ENCODE measurements around the gene AREL1. TPM values are rescaled to one million over a fixed set of nuclear protein-coding genes. Genes with fewer than 3 reads are reported as not detected.

AREL1 gene
- total RNA-seq, 1 experiment from 2014 or later, result 45.9 TPM

DNA sequence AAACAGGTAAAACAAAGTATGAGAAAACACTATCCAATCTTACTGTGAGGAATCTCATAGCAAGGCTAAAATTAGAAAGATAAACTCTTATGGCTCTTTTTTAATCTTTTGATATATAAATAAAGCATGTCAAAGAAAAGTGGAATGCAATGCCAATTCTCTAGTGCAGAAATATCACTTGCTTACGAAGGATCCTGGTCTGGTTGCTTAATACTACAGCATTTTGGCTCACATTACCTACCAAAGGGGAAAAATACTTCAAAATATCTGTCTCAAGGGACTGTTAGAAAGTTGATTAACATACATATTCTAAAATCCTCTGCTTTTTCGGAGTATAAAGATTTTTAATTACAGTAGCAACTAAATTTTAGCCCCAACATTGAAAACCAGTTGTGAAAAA lies 21.4 kb downstream of the AREL1 start:
- CTCF ChIA-PET, result no interaction called here
- H3K36me3 ChIP-seq (ENCODE audit: control insufficient read depth in 1 of 2, insufficient read depth in 2 of 2, low read length in 2 of 2), result peaks cover 13 to 15% of the 10 kb centered on the region in 2 experiments

DNA sequence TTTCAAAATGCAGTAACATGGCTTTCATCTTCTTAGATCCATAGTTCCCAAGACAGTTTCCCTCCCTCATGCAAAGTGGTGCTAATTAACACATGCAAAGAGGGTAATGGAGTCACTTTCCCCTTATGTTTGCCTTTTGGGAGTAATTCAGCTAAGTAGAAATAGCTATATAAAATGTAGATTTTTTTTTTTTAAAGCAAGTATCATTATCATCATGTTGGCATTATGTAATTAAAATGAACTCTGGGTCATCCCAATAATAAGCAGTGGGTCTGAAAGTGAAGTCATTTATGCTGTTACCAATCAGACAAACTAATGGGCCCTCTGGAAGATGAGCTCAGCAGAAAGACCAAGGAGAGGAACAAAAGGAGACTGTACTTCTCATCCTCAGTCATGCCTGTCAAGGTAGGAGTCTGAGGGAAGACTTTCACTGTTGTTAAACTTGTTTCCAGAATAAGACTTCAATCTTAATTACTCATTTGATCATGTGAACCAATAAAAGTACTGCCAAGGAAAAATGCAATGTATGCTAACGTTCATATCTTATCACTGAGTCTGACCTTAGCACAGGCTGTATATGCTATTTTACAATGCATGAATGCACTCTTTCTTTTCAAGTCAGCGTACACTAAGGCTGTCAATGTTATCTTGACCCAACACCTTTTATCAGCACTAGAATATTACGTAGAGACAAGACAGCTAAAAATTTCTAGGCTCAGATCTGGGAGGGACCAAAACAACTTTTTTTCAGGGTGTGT lies 26.8 kb downstream of the AREL1 start:
- BruUV-seq (replicated peaks), result no TSS peak
- POLR2A ChIA-PET, result no interaction called here

More for the DNA sequence above, 21.4 kb downstream of the AREL1 start:
- H3K27ac ChIP-seq (ENCODE audit: low read depth, low read length), result no peak overlapping the region
- DNase-seq (ENCODE audit: low read depth, low spot score) (no peak), ATAC-seq (no peak)
- no peak overlapping the region for H3K4me3 ChIP-seq (replicated peaks in 1 of 2; ENCODE audit: low read depth in 1 of 2, low read length in 2 of 2)
- POLR2A ChIA-PET, result no interaction called here
- H3K9me2 ChIP-seq (ENCODE audit: insufficient read depth), result no peaks in the 10 kb centered on the region
- H3K79me2 ChIP-seq (ENCODE audit: insufficient read depth, low read length), result peaks cover 34% of the 10 kb centered on the region
- H4K20me1 ChIP-seq (ENCODE audit: insufficient read depth), result no peaks in the 10 kb centered on the region
- no peak overlapping the region for H2AFZ ChIP-seq (ENCODE audit: low read depth, low read length, poor library complexity, severe bottlenecking)
- BruUV-seq (replicated peaks), result TSS peak; percentile 26
- intact Hi-C loops (cut with micrococcal nuclease), result no loop called here
- RAD21 ChIA-PET (ENCODE audit: low non-redundant PET in 1 of 2, low total read pairs in 2 of 2, uncharacterized antibody in 2 of 2, unreplicated experiment in 2 of 2), result no interaction called here
- H3K4me2 ChIP-seq (ENCODE audit: low read length), result no peak overlapping the region
- H3K27me3 ChIP-seq (ENCODE audit: insufficient read depth, low read length), result no peaks in the 10 kb centered on the region
- H3K4me1 ChIP-seq (ENCODE audit: control insufficient read depth in 1 of 2, insufficient read depth in 2 of 2, low read length in 2 of 2), result no peaks in the 10 kb centered on the region
- H3K9me3 ChIP-seq (ENCODE audit: control insufficient read depth in 1 of 2, insufficient read depth in 1 of 2, low read depth in 1 of 2, low read length in 2 of 2), result no peaks in the 10 kb centered on the region
- H3K9ac ChIP-seq (ENCODE audit: low read length), result no peak overlapping the region
- TF ChIP-seq, protein P1, sequence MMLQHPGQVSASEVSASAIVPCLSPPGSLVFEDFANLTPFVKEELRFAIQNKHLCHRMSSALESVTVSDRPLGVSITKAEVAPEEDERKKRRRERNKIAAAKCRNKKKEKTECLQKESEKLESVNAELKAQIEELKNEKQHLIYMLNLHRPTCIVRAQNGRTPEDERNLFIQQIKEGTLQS (IDR thresholded peaks at IDR 0.05), result no peak
- TF ChIP-seq SIN3A (IDR thresholded peaks at IDR 0.05; ENCODE audit: low read depth) (no peak), ELF1 (IDR thresholded peaks at IDR 0.05; ENCODE audit: borderline replicate concordance, low read depth) (no peak), TCF7L2 (IDR thresholded peaks at IDR 0.05; ENCODE audit: borderline replicate concordance, extremely low read depth, insufficient read depth, insufficient read length) (no peak), POLR2A (IDR thresholded peaks at IDR 0.05; ENCODE audit: borderline replicate concordance, extremely low read depth, insufficient read depth, insufficient read length) (no peak), SRF (IDR thresholded peaks at IDR 0.05; ENCODE audit: low read depth) (no peak), FOSL1 (IDR thresholded peaks at IDR 0.05; ENCODE audit: low read depth) (no peak), YY1 (IDR thresholded peaks at IDR 0.05; ENCODE audit: extremely low read depth, insufficient replicate concordance, low read depth, low read length) (no peak), POLR2AphosphoS5 (IDR thresholded peaks at IDR 0.05; ENCODE audit: low read depth, low read length) (no peak)

More for the DNA sequence above, 26.8 kb downstream of the AREL1 start:
- Histone ChIP-seq H2AFZ (ENCODE audit: low read depth, low read length, poor library complexity, severe bottlenecking) (no peak overlapping the region), H3K27me3 (ENCODE audit: insufficient read depth, low read length) (no peaks in the 10 kb centered on the region), H3K4me1 (ENCODE audit: control insufficient read depth in 1 of 2, insufficient read depth in 2 of 2, low read length in 2 of 2) (no peaks in the 10 kb centered on the region), H3K4me2 (ENCODE audit: low read length) (no peak overlapping the region), H3K27ac (ENCODE audit: low read depth, low read length) (no peak overlapping the region), H3K4me3 (replicated peaks in 1 of 2; ENCODE audit: low read depth in 1 of 2, low read length in 2 of 2) (no peak overlapping the region), H3K79me2 (ENCODE audit: insufficient read depth, low read length) (no peaks in the 10 kb centered on the region), H3K9me2 (ENCODE audit: insufficient read depth) (no peaks in the 10 kb centered on the region), H3K9me3 (ENCODE audit: control insufficient read depth in 1 of 2, insufficient read depth in 1 of 2, low read depth in 1 of 2, low read length in 2 of 2) (no peaks in the 10 kb centered on the region), H3K9ac (ENCODE audit: low read length) (no peak overlapping the region), H3K36me3 (ENCODE audit: control insufficient read depth in 1 of 2, insufficient read depth in 2 of 2, low read length in 2 of 2) (peaks cover 26 to 37% of the 10 kb centered on the region in 2 experiments), H4K20me1 (ENCODE audit: insufficient read depth) (no peaks in the 10 kb centered on the region)
- DNase-seq (ENCODE audit: low read depth, low spot score) (no peak), ATAC-seq (no peak)
- CTCF ChIA-PET, result no interaction called here
- RAD21 ChIA-PET (ENCODE audit: low non-redundant PET in 1 of 2, low total read pairs in 2 of 2, uncharacterized antibody in 2 of 2, unreplicated experiment in 2 of 2), result no interaction called here
- no peak for TF ChIP-seq EZH2 (IDR thresholded peaks at IDR 0.05)
- TF ChIP-seq SRF (IDR thresholded peaks at IDR 0.05; ENCODE audit: low read depth), result no peak
- no peak for TF ChIP-seq ZFX (IDR thresholded peaks at IDR 0.05)
- no peak for TF ChIP-seq JUND (IDR thresholded peaks at IDR 0.05)
- TF ChIP-seq EZH2phosphoT487 (IDR thresholded peaks at IDR 0.05; ENCODE audit: borderline replicate concordance), result no peak
- TF ChIP-seq SIN3A (IDR thresholded peaks at IDR 0.05; ENCODE audit: low read depth), result no peak
- TF ChIP-seq ZNF274 (IDR thresholded peaks at IDR 0.05; ENCODE audit: low read depth, low read length), result no peak
- intact Hi-C loops (cut with micrococcal nuclease), result no loop called here
